ENCODE data around the gene PPP2R3A.

Gene PPP2R3A

DNA sequence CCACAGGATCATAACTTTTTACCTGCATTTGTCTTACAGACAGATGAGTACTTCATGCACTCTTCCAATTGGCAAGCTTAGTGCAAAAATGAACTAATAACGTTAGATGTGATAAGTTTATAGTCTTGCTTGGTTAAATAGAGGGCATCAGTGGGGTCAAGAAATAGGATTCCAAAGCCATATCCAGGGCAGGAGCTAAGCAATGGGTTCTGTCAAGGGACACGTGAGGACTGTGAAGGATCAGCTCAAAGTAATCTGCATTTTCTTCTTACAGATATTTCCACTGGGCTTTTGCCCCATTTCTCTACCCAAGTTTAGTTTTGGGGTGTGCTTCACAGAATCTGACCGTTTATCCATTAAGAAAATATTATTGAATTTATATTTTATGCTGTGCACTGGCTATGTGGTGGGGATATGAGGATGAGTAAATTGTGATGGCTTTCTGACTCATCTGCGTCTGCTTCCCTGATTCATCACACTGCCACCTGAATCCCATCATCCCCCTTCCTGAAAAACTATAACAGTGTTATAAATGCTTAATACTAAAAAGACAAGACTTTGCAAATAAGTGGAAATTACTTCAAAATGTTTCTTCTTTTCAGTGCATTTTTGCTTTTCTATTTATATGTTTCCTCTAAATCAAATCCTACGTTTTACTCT is 17.5 kb downstream of the PPP2R3A start:
- Histone ChIP-seq H2BK12ac (ENCODE audit: low read length in 2 of 2) (no peak overlapping the region), H3K14ac (ENCODE audit: low read length in 2 of 2) (no peak overlapping the region), H3K79me1 (replicated peaks; ENCODE audit: low read length, poor library complexity, severe bottlenecking) (peaks cover 23% of the 10 kb centered on the region), H3K4me1 (ENCODE audit: control insufficient read depth, insufficient read depth, low read depth, low read length) (peaks cover 2% of the 10 kb centered on the region), H3K18ac (ENCODE audit: low read depth in 1 of 2, low read length in 2 of 2) (no peak overlapping the region), H4K91ac (ENCODE audit: low read length) (no peak overlapping the region), H2BK5ac (ENCODE audit: low read depth, low read length, poor library complexity, severe bottlenecking) (no peak overlapping the region), H2AK5ac (ENCODE audit: low read length, severe bottlenecking) (no peak overlapping the region), H2BK15ac (ENCODE audit: low read depth, poor library complexity, severe bottlenecking) (no peak overlapping the region), H3K23ac (ENCODE audit: low read length in 2 of 2) (no peak overlapping the region), H2BK120ac (ENCODE audit: low read depth, low read length) (no peak overlapping the region), H2AFZ (ENCODE audit: low read depth, low read length) (no peak overlapping the region), H3K9ac (ENCODE audit: low read length) (peak overlapping the region; percentile 49), H3K4ac (ENCODE audit: low read depth in 1 of 2, low read length in 2 of 2) (no peak overlapping the region), H3K4me2 (ENCODE audit: low read length, poor library complexity, severe bottlenecking) (no peak overlapping the region), H3K27ac (ENCODE audit: low read length, poor library complexity, severe bottlenecking) (peak overlapping the region; percentile 30), H3K27me3 (ENCODE audit: control insufficient read depth in 1 of 2, insufficient read depth in 1 of 2, low read length in 2 of 2) (no peaks in the 10 kb centered on the region), H3K4me3 (ENCODE audit: insufficient read depth in 1 of 2, low read depth in 1 of 2, low read length in 2 of 2) (no peak overlapping the region), H4K8ac (ENCODE audit: low read length) (no peak overlapping the region), H3K36me3 (ENCODE audit: control insufficient read depth in 1 of 2, insufficient read depth in 2 of 2, low read depth in 1 of 2, low read length in 2 of 2) (no peaks in the 10 kb centered on the region), H3K9me3 (ENCODE audit: control insufficient read depth, low read length) (no peaks in the 10 kb centered on the region)
- WGBS, result 47% methylated on average over 2 of the region's 5 CpGs
- DNase-seq, result peak; percentile 25

DNA sequence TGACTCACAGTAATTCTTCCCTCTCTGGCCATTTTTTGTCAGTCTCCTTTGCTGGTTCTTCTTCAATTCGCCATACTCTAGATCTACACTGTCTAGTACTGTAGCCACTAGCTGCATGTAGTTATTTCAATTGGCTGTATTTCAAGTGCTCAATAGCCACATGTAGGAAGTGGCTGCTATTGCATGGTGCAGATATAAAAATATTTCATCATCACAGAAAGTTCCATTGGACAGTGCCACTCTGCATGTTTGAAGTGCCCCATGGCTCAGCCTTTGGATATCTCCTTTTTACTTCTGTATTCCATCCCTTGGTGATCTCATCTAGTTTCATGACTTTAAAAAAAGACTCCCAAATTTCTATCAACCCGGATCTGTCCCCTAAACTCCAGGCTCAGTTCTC is 22.1 kb downstream of the PPP2R3A start:
- Histone ChIP-seq H3K4me2 (ENCODE audit: low read length, poor library complexity, severe bottlenecking) (no peak overlapping the region), H2BK12ac (ENCODE audit: low read length in 2 of 2) (no peak overlapping the region), H2BK15ac (ENCODE audit: low read depth, poor library complexity, severe bottlenecking) (no peak overlapping the region), H3K36me3 (ENCODE audit: control insufficient read depth in 1 of 2, insufficient read depth in 2 of 2, low read depth in 1 of 2, low read length in 2 of 2) (no peaks in the 10 kb centered on the region), H3K4ac (ENCODE audit: low read depth in 1 of 2, low read length in 2 of 2) (no peak overlapping the region), H2BK5ac (ENCODE audit: low read depth, low read length, poor library complexity, severe bottlenecking) (no peak overlapping the region), H4K91ac (ENCODE audit: low read length) (no peak overlapping the region), H3K4me1 (ENCODE audit: control insufficient read depth, insufficient read depth, low read depth, low read length) (peaks cover 4% of the 10 kb centered on the region), H3K18ac (ENCODE audit: low read depth in 1 of 2, low read length in 2 of 2) (no peak overlapping the region), H3K14ac (ENCODE audit: low read length in 2 of 2) (no peak overlapping the region), H2AFZ (ENCODE audit: low read depth, low read length) (no peak overlapping the region), H3K9me3 (ENCODE audit: control insufficient read depth, low read length) (no peaks in the 10 kb centered on the region), H2AK5ac (ENCODE audit: low read length, severe bottlenecking) (no peak overlapping the region), H2BK120ac (ENCODE audit: low read depth, low read length) (no peak overlapping the region), H3K9ac (ENCODE audit: low read length) (no peak overlapping the region), H3K27me3 (ENCODE audit: control insufficient read depth in 1 of 2, insufficient read depth in 1 of 2, low read length in 2 of 2) (no peaks in the 10 kb centered on the region), H3K79me1 (replicated peaks; ENCODE audit: low read length, poor library complexity, severe bottlenecking) (peaks cover 11% of the 10 kb centered on the region), H4K8ac (ENCODE audit: low read length) (no peak overlapping the region), H3K4me3 (ENCODE audit: insufficient read depth in 1 of 2, low read depth in 1 of 2, low read length in 2 of 2) (no peak overlapping the region), H3K23ac (ENCODE audit: low read length in 2 of 2) (no peak overlapping the region), H3K27ac (ENCODE audit: low read length, poor library complexity, severe bottlenecking) (no peak overlapping the region)
- no peak for DNase-seq
- 98% methylated on average over 1 of the region's 2 CpGs for WGBS

DNA sequence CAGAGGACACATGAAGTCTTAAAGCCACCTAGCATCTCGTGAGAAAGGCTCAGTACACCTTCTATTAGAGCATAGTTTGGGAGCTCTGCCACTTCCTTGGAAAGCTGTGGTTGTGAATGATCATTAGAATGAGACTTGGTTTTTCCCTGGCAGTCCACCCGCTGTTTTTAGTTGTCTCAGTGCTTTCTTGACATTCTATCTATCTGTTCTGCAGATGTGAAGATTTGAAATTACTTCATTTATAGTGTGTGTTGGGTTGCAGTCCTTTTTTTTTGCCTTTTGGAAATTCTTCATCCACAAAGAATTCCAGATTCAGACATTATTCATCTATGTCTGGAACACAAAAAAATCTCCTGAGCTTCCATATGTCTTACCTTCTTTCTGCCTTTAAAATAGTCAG is 23.7 kb downstream of the PPP2R3A start:
- Histone ChIP-seq H3K27me3 (ENCODE audit: control insufficient read depth in 1 of 2, insufficient read depth in 1 of 2, low read length in 2 of 2) (no peaks in the 10 kb centered on the region), H2AFZ (ENCODE audit: low read depth, low read length) (no peak overlapping the region), H3K9me3 (ENCODE audit: control insufficient read depth, low read length) (no peaks in the 10 kb centered on the region), H3K23ac (ENCODE audit: low read length in 2 of 2) (no peak overlapping the region), H3K27ac (ENCODE audit: low read length, poor library complexity, severe bottlenecking) (no peak overlapping the region), H2AK5ac (ENCODE audit: low read length, severe bottlenecking) (no peak overlapping the region), H4K8ac (ENCODE audit: low read length) (no peak overlapping the region), H3K14ac (ENCODE audit: low read length in 2 of 2) (no peak overlapping the region), H3K18ac (ENCODE audit: low read depth in 1 of 2, low read length in 2 of 2) (no peak overlapping the region), H3K4me3 (ENCODE audit: insufficient read depth in 1 of 2, low read depth in 1 of 2, low read length in 2 of 2) (no peak overlapping the region), H3K9ac (ENCODE audit: low read length) (peak overlapping the region; percentile 29), H3K4me1 (ENCODE audit: control insufficient read depth, insufficient read depth, low read depth, low read length) (peaks cover 4% of the 10 kb centered on the region), H3K4me2 (ENCODE audit: low read length, poor library complexity, severe bottlenecking) (no peak overlapping the region), H3K79me1 (replicated peaks; ENCODE audit: low read length, poor library complexity, severe bottlenecking) (peaks cover 13% of the 10 kb centered on the region), H2BK120ac (ENCODE audit: low read depth, low read length) (no peak overlapping the region), H2BK12ac (ENCODE audit: low read length in 2 of 2) (no peak overlapping the region), H2BK5ac (ENCODE audit: low read depth, low read length, poor library complexity, severe bottlenecking) (no peak overlapping the region), H3K36me3 (ENCODE audit: control insufficient read depth in 1 of 2, insufficient read depth in 2 of 2, low read depth in 1 of 2, low read length in 2 of 2) (no peaks in the 10 kb centered on the region), H2BK15ac (ENCODE audit: low read depth, poor library complexity, severe bottlenecking) (no peak overlapping the region), H4K91ac (ENCODE audit: low read length) (no peak overlapping the region), H3K4ac (ENCODE audit: low read depth in 1 of 2, low read length in 2 of 2) (no peak overlapping the region)
- no peak for DNase-seq
- 90% methylated on average over 2 of the region's 2 CpGs for WGBS

DNA sequence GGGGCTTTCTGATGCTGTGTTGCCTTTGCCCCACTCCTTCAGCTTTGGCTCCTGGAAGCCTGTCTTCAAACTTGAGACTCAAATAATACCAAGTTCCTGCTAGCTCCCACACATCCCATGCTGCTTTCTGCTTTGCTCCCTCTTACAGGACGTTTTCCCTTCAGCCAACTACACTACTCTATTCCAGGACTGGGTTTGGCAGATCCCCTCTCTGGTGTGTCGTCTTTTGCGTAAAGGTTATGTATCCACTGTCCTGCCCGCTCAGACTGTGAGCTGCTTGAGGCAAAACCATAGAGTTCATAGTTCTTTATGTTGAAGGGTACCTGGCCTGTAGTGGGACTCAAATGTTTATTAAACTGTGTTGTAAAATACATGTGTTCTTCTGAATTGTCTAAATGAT is 25.4 kb downstream of the PPP2R3A start:
- no peaks in the 10 kb centered on the region for H3K36me3 ChIP-seq (ENCODE audit: control insufficient read depth in 1 of 2, insufficient read depth in 2 of 2, low read depth in 1 of 2, low read length in 2 of 2)
- peaks cover 18% of the 10 kb centered on the region for H3K79me1 ChIP-seq (replicated peaks; ENCODE audit: low read length, poor library complexity, severe bottlenecking)
- H3K27ac ChIP-seq (ENCODE audit: low read length, poor library complexity, severe bottlenecking), result peak overlapping the region; percentile 52
- H3K18ac ChIP-seq (ENCODE audit: low read depth in 1 of 2, low read length in 2 of 2), result no peak overlapping the region
- no peak overlapping the region for H3K4me2 ChIP-seq (ENCODE audit: low read length, poor library complexity, severe bottlenecking)
- no peak overlapping the region for H3K4me3 ChIP-seq (ENCODE audit: insufficient read depth in 1 of 2, low read depth in 1 of 2, low read length in 2 of 2)
- H3K27me3 ChIP-seq (ENCODE audit: control insufficient read depth in 1 of 2, insufficient read depth in 1 of 2, low read length in 2 of 2), result no peaks in the 10 kb centered on the region
- no peak overlapping the region for H3K23ac ChIP-seq (ENCODE audit: low read length in 2 of 2)
- H3K14ac ChIP-seq (ENCODE audit: low read length in 2 of 2), result peak overlapping the region in 1 of 2 experiments; percentile 26
- H3K4me1 ChIP-seq (ENCODE audit: control insufficient read depth, insufficient read depth, low read depth, low read length), result peaks cover 4% of the 10 kb centered on the region
- no peak overlapping the region for H2BK120ac ChIP-seq (ENCODE audit: low read depth, low read length)
- no peak overlapping the region for H4K8ac ChIP-seq (ENCODE audit: low read length)
- H3K9me3 ChIP-seq (ENCODE audit: control insufficient read depth, low read length), result no peaks in the 10 kb centered on the region
- DNase-seq, result no peak
- no peak overlapping the region for H4K91ac ChIP-seq (ENCODE audit: low read length)
- H2AFZ ChIP-seq (ENCODE audit: low read depth, low read length), result no peak overlapping the region
- peak overlapping the region; percentile 80 for H3K9ac ChIP-seq (ENCODE audit: low read length)
- no peak overlapping the region for H2BK12ac ChIP-seq (ENCODE audit: low read length in 2 of 2)
- H2BK5ac ChIP-seq (ENCODE audit: low read depth, low read length, poor library complexity, severe bottlenecking), result no peak overlapping the region
- peak overlapping the region; percentile 29 for H2AK5ac ChIP-seq (ENCODE audit: low read length, severe bottlenecking)
- WGBS, result 96% methylated on average over 4 of the region's 4 CpGs
- no peak overlapping the region for H2BK15ac ChIP-seq (ENCODE audit: low read depth, poor library complexity, severe bottlenecking)
- H3K4ac ChIP-seq (ENCODE audit: low read depth in 1 of 2, low read length in 2 of 2), result no peak overlapping the region

Measured in mesenchymal stem cell (in vitro differentiated cells and primary cell).